ENCODE results near the gene HNRNPDL. TPM values are rescaled to one million over a fixed set of nuclear protein-coding genes. Genes with fewer than 3 reads are reported as not detected.

Gene HNRNPDL
- polyA plus RNA-seq, 3 donors = 89.8 to 294 (median 112) TPM

DNA sequence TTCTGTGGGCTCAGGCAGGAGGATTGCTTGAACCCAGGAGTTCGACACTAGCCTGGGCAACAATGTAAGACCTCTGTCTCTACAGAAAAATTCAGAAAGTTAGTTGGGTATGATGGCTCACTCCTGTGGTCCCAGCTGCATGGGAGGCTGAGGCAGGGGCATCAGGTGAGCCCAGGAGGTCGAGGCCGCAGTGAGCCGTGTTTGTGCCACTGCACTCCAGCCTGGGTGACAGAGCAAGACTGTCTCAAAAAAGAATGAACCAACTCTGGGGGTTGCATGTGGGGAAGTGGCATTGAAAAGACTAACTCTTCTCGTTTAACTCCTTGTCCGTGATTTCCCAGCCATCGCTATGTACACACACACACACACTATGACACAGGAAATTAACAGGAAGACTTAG is 27.0 kb upstream of the HNRNPDL start:
- Histone ChIP-seq H3K27ac (ENCODE audit: low read depth in 1 of 2, low read length in 2 of 2) (no peak overlapping the region), H3K9me3 (replicated peaks in 1 of 2; ENCODE audit: control insufficient read depth in 1 of 2, insufficient read depth in 1 of 2, low read length in 2 of 2) (no peaks in the 10 kb centered on the region), H3K4me2 (replicated peaks; ENCODE audit: extremely low read depth, low read length, poor library complexity, severe bottlenecking) (no peak overlapping the region), H3K4me3 (replicated peaks in 1 of 3; ENCODE audit: low read depth in 2 of 3, low read length in 3 of 3) (no peak overlapping the region), H3K9ac (ENCODE audit: insufficient read depth, low read length, poor library complexity, severe bottlenecking) (no peak overlapping the region), H2AFZ (ENCODE audit: insufficient read depth, low read depth, low read length, poor library complexity, severe bottlenecking) (no peak overlapping the region), H3K27me3 (ENCODE audit: control insufficient read depth in 2 of 2, insufficient read depth in 2 of 2, low read length in 2 of 2) (no peaks in the 10 kb centered on the region), H3K79me2 (ENCODE audit: insufficient read depth, low read length) (no peaks in the 10 kb centered on the region), H4K20me1 (ENCODE audit: insufficient read depth, low read length) (no peaks in the 10 kb centered on the region), H3K36me3 (replicated peaks in 1 of 2; ENCODE audit: control insufficient read depth in 1 of 2, insufficient read depth in 2 of 2, low read length in 2 of 2) (peaks cover 63 to 81% of the 10 kb centered on the region in 2 donors), H3K4me1 (ENCODE audit: control insufficient read depth in 1 of 2, insufficient read depth in 2 of 2, low read length in 2 of 2) (no peaks in the 10 kb centered on the region)
- Mint-ChIP-seq H3K4me1 (no peaks in the 10 kb centered on the region), H3K9me3 (no peaks in the 10 kb centered on the region), H3K27me3 (ENCODE audit: low read depth in 3 of 3) (peaks cover 0 to 1% (median 0%) of the 10 kb centered on the region in 3 donors), H3K36me3 (peaks cover 65 to 74% of the 10 kb centered on the region in 2 donors), H3K4me3 (no peak overlapping the region), H3K27ac (peak overlapping the region in 2 of 7 donors; percentile 48 to 67)
- intact Hi-C loops (cut with micrococcal nuclease) = no loop called here
- TF ChIP-seq, protein P1, sequence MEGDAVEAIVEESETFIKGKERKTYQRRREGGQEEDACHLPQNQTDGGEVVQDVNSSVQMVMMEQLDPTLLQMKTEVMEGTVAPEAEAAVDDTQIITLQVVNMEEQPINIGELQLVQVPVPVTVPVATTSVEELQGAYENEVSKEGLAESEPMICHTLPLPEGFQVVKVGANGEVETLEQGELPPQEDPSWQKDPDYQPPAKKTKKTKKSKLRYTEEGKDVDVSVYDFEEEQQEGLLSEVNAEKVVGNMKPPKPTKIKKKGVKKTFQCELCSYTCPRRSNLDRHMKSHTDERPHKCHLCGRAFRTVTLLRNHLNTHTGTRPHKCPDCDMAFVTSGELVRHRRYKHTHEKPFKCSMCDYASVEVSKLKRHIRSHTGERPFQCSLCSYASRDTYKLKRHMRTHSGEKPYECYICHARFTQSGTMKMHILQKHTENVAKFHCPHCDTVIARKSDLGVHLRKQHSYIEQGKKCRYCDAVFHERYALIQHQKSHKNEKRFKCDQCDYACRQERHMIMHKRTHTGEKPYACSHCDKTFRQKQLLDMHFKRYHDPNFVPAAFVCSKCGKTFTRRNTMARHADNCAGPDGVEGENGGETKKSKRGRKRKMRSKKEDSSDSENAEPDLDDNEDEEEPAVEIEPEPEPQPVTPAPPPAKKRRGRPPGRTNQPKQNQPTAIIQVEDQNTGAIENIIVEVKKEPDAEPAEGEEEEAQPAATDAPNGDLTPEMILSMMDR (IDR thresholded peaks at IDR 0.05) = no peak
- 100% methylated on average over 1 of the region's 7 CpGs for WGBS (ENCODE audit: insufficient coverage)
- no peak for DNase-seq

DNA sequence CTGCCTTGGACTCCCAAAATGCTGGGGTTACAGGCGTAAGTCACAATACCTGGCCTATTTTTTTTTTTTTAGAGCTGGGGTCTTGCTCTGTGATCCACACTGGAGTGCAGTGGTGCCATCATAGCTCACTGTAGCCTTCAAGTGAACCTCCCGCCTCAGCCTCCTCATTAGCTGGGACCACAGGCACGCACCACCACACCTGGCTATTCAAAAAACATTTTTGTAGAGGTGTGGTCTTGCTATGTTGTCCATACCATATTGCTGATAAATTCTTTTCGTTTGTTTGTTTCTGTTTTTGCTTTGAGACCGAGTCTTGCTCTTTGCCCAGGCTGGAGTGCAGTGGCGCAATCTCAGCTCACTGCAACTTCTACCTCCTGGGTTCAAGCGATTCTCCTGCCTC is 21.8 kb upstream of the HNRNPDL start:
- Mint-ChIP-seq H3K36me3 (peaks cover 65 to 82% of the 10 kb centered on the region in 2 donors), H3K9me3 (no peaks in the 10 kb centered on the region), H3K4me1 (peaks cover 1% of the 10 kb centered on the region), H3K27ac (peak overlapping the region in 2 of 7 donors; percentile 32 to 48), H3K4me3 (no peak overlapping the region), H3K27me3 (ENCODE audit: low read depth in 3 of 3) (peaks cover 0 to 1% (median 0%) of the 10 kb centered on the region in 3 donors)
- no peak overlapping the region for H3K4me3 ChIP-seq (replicated peaks in 1 of 3; ENCODE audit: low read depth in 2 of 3, low read length in 3 of 3)
- H2AFZ ChIP-seq (ENCODE audit: insufficient read depth, low read depth, low read length, poor library complexity, severe bottlenecking) = no peak overlapping the region
- H3K27me3 ChIP-seq (ENCODE audit: control insufficient read depth in 2 of 2, insufficient read depth in 2 of 2, low read length in 2 of 2) = no peaks in the 10 kb centered on the region
- 100% methylated on average over 1 of the region's 7 CpGs for WGBS (ENCODE audit: insufficient coverage)
- H3K9ac ChIP-seq (ENCODE audit: insufficient read depth, low read length, poor library complexity, severe bottlenecking) = no peak overlapping the region
- H3K4me2 ChIP-seq (replicated peaks; ENCODE audit: extremely low read depth, low read length, poor library complexity, severe bottlenecking) = no peak overlapping the region
- no peaks in the 10 kb centered on the region for H3K4me1 ChIP-seq (ENCODE audit: control insufficient read depth in 1 of 2, insufficient read depth in 2 of 2, low read length in 2 of 2)
- no peaks in the 10 kb centered on the region for H3K9me3 ChIP-seq (replicated peaks in 1 of 2; ENCODE audit: control insufficient read depth in 1 of 2, insufficient read depth in 1 of 2, low read length in 2 of 2)
- DNase-seq = no peak
- intact Hi-C loops (cut with micrococcal nuclease) = no loop called here
- no peaks in the 10 kb centered on the region for H4K20me1 ChIP-seq (ENCODE audit: insufficient read depth, low read length)
- peaks cover 5% of the 10 kb centered on the region for H3K79me2 ChIP-seq (ENCODE audit: insufficient read depth, low read length)
- TF ChIP-seq, protein P1 (IDR thresholded peaks at IDR 0.05) = no peak
- no peak overlapping the region for H3K27ac ChIP-seq (ENCODE audit: low read depth in 1 of 2, low read length in 2 of 2)
- H3K36me3 ChIP-seq (replicated peaks in 1 of 2; ENCODE audit: control insufficient read depth in 1 of 2, insufficient read depth in 2 of 2, low read length in 2 of 2) = peaks cover 62 to 88% of the 10 kb centered on the region in 2 donors
